Activated naive CD8-positive, alpha-beta T cell treated with anti-CD3 and anti-CD28 coated beads, Interleukin-2, amount 50 U/mL, for 24 hours (primary cell): Measurements from ENCODE around the gene HARS2.
A peak's percentile ranks its signal among the peaks of the same experiment; 100 is the strongest.
"Not testable (repeated sequence)": the region's sequence is repeated elsewhere in the genome, so short reads cannot be mapped to it uniquely, and the experiment has no call there.

Experiments used
- ATAC-seq: fragments of 150-1000 bp; cut with Tn5 transposase; one replicate; pipeline ENCODE4 v1.10.0; 2021
- DNase-seq: peaks from one replicate; pipeline ENCODE4 v3.0.0; 2021
- H3K27ac Mint-ChIP-seq: one replicate; pipeline ENCODE4 v1.8.0; 2021; ENCODE audit warnings: mild to moderate bottlenecking, mixed read lengths
- H3K27me3 Mint-ChIP-seq: one replicate; pipeline ENCODE4 v1.8.0; 2021; ENCODE audit warnings: mixed read lengths
- H3K36me3 Mint-ChIP-seq: one replicate; pipeline ENCODE4 v1.8.0; 2021; ENCODE audit warnings: low read depth, mixed read lengths
- H3K4me1 Mint-ChIP-seq: one replicate; pipeline ENCODE4 v1.8.0; 2021; ENCODE audit warnings: mixed read lengths
- H3K4me3 Mint-ChIP-seq: one replicate; pipeline ENCODE4 v1.8.0; 2021; ENCODE audit warnings: mild to moderate bottlenecking, moderate library complexity, mixed read lengths
- H3K9me3 Mint-ChIP-seq: one replicate; pipeline ENCODE4 v1.8.0; 2021; ENCODE audit warnings: mixed read lengths

Gene HARS2, protein sequence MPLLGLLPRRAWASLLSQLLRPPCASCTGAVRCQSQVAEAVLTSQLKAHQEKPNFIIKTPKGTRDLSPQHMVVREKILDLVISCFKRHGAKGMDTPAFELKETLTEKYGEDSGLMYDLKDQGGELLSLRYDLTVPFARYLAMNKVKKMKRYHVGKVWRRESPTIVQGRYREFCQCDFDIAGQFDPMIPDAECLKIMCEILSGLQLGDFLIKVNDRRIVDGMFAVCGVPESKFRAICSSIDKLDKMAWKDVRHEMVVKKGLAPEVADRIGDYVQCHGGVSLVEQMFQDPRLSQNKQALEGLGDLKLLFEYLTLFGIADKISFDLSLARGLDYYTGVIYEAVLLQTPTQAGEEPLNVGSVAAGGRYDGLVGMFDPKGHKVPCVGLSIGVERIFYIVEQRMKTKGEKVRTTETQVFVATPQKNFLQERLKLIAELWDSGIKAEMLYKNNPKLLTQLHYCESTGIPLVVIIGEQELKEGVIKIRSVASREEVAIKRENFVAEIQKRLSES

DNA sequence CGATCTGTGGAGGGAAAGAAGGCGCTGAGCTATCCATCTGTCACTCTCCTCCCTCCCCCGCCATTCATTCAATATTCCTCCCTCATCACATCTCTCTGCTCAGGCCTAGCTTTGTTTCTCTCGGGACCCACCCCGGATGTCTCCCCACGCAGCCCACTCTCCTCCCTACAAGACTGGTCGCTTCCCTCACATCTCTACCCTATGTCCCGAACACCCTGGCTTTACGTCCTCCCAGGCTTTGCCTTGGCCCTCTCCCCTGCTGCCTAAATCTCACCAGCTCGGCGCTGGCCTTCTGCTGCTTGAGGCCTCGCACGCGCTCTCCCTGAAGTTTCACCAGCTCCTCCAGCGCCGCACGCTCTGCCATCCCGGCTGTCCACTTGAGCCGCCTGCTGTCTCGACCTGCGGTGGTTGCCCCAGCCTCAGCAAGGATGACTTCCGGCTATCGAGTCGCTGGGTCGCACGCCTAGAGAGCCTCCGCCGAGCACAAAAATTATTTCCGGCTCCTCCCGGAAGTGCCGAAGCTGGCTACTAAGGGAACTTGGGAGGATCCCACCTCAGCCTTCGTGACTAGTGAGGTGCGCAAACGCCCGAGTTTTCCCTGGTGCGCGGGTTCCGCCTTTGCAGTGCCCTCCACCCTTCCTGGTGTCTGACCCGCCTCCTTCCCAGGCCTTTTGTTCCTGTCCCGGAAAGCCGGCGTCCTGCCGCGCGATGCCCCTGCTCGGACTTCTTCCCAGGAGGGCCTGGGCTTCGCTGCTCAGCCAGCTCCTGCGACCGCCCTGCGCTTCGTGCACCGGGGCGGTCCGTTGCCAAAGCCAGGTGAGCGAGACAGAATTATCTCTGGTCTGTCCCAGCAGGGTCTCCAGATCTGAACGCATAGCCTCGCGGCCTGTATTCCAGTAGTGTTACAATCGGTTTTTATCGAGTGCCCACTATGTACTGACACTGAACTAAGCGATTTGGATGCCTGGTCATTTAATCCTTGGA lies at the start of gene HARS2, which contains the start of gene HARS1:
TSS of gene HARS2 (plus strand) at position 515 of the 984 bp plus-strand sequence. CDS start at position 709, 194 bp downstream.
TSS of gene HARS1 (minus strand) at position 430 of the 984 bp plus-strand sequence. CDS start at position 364, 66 bp downstream.
- Mint-ChIP-seq H3K36me3 (peaks cover 48% of the 10 kb centered on the region), H3K9me3 (no peaks in the 10 kb centered on the region), H3K27ac (peak within 1 kb of the TSS; percentile 98), H3K4me1 (peaks cover 48% of the 10 kb centered on the region), H3K4me3 (peak within 1 kb of the TSS; percentile 100), H3K27me3 (no peaks in the 10 kb centered on the region)
- DNase-seq (peak; percentile 86), ATAC-seq (peak; percentile 98)

DNA sequence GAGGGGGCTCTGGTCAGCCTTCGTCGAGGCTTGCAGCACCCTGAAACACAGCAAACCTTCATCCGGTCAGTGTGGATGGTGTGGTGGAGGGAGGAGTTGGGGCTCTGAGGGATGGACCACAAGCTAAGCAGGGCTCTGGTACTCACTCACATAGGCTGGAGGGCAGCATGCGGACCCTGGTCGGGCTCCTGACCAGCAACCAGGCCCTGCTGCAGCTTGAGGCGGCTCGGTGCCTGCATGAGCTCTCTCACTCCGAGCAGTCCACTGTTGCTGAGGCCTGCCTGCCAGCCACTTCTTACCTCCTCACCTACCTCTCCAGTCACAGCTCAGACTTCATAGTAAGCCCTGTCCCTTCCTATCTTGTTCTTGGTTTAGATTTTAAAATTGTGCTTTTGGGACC lies 49.5 kb upstream of the HARS2 start:
- no peaks in the 10 kb centered on the region for H3K27me3 Mint-ChIP-seq
- no peak for DNase-seq
- no peak for ATAC-seq
- H3K4me1 Mint-ChIP-seq: peaks cover 41% of the 10 kb centered on the region
- H3K27ac Mint-ChIP-seq: peak overlapping the region; percentile 26
- no peaks in the 10 kb centered on the region for H3K9me3 Mint-ChIP-seq
- no peak overlapping the region for H3K4me3 Mint-ChIP-seq
- H3K36me3 Mint-ChIP-seq: peaks cover 37% of the 10 kb centered on the region

DNA sequence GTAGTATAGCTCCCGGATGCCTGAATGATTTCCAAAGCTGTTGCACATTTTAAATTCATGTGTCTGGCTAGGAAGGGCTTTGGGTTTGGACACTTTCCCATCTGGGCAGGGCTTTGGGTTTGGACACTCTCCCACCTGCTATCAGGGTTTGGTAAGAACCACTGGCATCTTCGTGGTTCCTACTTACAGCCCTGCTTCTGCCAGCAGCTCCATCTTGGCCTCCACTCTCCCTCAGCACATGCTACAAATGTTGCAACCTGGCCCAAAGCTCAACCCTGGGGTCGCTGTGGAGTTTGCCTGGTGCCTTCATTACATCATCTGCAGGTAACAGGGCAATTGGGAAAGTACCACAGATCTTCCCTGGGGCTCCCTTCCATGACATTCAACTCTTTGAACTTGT lies 48.5 kb upstream of the HARS2 start:
- Mint-ChIP-seq H3K4me3 (no peak overlapping the region), H3K4me1 (peaks cover 44% of the 10 kb centered on the region), H3K27ac (no peak overlapping the region)

DNA sequence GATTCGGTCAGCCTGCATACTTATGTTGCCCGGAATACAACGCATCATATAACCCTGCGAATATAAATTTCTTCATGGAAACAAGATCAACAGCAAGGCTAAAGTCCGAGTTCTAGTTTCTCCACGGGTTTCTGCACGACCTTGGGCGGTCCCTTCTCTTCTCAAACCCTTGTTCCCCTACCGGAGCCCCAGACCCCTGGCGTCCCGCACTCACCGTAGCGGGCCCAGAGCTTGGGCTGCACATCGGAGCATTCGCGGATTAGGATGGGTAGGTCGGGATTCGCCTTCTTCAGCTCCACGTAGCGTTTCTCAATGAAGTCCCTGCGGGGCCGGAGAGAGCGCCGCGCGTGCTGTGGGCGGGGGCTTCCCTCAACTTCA lies 44.2 kb upstream of the HARS2 start:
- DNase-seq (no peak), ATAC-seq (peak; percentile 12)
- Mint-ChIP-seq H3K36me3 (peaks cover 45% of the 10 kb centered on the region), H3K9me3 (no peaks in the 10 kb centered on the region), H3K27ac (peak overlapping the region; percentile 92), H3K27me3 (no peaks in the 10 kb centered on the region), H3K4me1 (peaks cover 40% of the 10 kb centered on the region), H3K4me3 (peak overlapping the region; percentile 97)

More for the DNA sequence above, 48.5 kb upstream of the HARS2 start:
- ATAC-seq: no peak
- no peaks in the 10 kb centered on the region for H3K9me3 Mint-ChIP-seq
- no peaks in the 10 kb centered on the region for H3K27me3 Mint-ChIP-seq
- peaks cover 40% of the 10 kb centered on the region for H3K36me3 Mint-ChIP-seq
- no peak for DNase-seq

DNA sequence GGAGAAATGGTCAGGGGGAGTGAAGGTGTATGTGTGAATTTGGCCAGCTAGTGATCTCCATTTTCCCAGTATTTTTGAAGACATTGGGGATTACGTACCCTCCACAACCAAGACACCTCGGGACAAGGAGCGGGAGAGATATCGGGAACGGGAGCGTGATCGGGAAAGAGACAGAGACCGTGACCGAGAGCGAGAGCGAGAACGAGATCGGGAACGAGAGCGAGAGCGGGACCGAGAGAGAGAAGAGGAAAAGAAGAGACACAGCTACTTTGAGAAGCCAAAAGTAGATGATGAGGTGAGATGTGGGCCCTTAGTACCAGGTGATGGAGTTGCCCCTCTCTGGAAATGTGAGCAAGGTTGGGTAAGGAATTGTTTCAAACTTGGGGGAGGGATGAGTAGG lies 32.4 kb upstream of the HARS2 start:
- Mint-ChIP-seq H3K27ac (peak overlapping the region; percentile 38), H3K4me1 (peaks cover 7% of the 10 kb centered on the region), H3K4me3 (no peak overlapping the region), H3K9me3 (no peaks in the 10 kb centered on the region), H3K27me3 (no peaks in the 10 kb centered on the region), H3K36me3 (peaks cover 64% of the 10 kb centered on the region)
- no peak for DNase-seq
- ATAC-seq: no peak

DNA sequence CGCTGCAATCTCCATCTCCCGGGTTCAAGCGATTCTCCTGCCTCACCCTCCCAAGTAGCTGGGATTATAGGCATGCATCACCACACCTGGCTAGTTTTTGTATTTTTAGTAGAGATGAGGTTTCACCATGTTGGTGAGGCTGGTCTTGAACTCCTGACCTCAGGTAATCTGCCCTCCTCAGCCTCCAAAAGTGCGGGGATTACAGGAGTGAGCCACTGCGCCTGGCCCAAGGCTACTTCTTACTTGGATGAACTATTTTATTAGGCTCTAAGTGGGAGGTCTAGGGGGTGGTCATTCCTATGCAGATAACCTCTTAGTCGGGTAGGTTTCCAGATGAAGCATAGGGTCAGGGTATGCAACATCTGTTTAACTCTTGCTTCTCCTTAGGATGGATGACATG lies 30.9 kb upstream of the HARS2 start:
- H3K27ac Mint-ChIP-seq, H3K9me3 Mint-ChIP-seq, H3K27me3 Mint-ChIP-seq, ATAC-seq, DNase-seq, H3K4me3 Mint-ChIP-seq: not testable (repeated sequence)
- Mint-ChIP-seq H3K4me1 (peaks cover 18% of the 10 kb centered on the region), H3K36me3 (peaks cover 55% of the 10 kb centered on the region)

DNA sequence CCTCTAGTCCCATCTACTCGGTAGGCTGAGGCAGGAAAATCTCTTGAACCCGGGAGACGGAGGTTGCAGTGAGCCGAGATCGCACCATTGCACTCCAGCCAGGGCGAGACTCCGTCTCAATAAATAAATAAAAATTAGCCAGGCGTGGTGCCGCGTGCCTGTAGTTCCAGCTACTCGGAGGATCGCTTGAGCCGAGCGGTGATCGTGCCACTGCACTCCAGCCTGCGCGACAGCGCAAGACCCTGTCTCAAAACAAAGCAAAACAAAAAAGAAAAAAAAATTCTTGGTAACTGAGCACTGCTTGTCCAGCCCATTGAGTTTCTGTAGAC lies 27.3 kb upstream of the HARS2 start:
- Mint-ChIP-seq H3K27ac (peak overlapping the region; percentile 98), H3K36me3 (peaks cover 61% of the 10 kb centered on the region), H3K27me3 (no peaks in the 10 kb centered on the region), H3K9me3 (no peaks in the 10 kb centered on the region), H3K4me1 (peaks cover 39% of the 10 kb centered on the region), H3K4me3 (peak overlapping the region; percentile 99)
- ATAC-seq (no peak), DNase-seq (no peak)

DNA sequence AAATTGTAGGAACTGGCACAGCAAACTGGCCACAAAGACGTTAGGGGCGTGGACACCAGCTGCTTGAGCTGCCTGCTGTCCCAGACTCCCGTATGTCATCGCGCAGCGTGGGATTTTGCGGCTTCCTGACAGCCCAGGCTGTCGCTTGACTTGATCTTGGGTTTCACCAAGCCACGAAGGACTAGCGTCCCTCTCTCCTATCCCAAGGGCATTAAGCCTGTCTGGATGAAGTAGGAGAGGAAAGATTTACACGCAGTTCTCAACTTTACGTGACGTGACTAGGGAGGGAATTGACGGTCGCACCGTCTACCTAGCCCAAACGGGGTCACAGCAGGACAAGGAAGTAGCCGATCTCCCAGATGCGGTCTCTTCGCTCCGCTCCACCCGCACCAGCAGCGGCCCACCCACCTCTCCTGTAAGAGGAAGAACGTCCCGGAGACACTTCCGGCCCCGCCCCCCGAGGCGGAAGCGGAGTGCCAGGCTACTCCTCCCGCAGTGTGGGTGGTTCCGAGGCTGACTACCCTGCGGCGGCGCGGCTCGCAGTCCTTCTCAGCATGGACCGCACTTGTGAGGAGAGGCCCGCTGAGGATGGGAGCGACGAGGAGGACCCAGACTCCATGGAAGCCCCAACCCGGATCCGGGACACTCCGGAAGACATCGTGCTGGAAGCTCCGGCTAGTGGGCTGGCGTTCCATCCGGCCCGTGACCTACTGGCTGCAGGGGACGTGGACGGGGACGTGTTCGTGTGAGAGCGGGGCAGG lies 26.7 kb upstream of the HARS2 start, which contains the start of gene WDR55:
TSS of gene WDR55 (plus strand) at position 546 of the 761 bp plus-strand sequence. CDS start at position 555, 9 bp downstream.
- Mint-ChIP-seq H3K4me3 (peak within 1 kb of the TSS; percentile 99), H3K4me1 (peaks cover 39% of the 10 kb centered on the region), H3K9me3 (no peaks in the 10 kb centered on the region), H3K36me3 (peaks cover 64% of the 10 kb centered on the region), H3K27ac (peak within 1 kb of the TSS; percentile 98), H3K27me3 (no peaks in the 10 kb centered on the region)
- peak; percentile 96 for ATAC-seq
- peak; percentile 97 for DNase-seq

DNA sequence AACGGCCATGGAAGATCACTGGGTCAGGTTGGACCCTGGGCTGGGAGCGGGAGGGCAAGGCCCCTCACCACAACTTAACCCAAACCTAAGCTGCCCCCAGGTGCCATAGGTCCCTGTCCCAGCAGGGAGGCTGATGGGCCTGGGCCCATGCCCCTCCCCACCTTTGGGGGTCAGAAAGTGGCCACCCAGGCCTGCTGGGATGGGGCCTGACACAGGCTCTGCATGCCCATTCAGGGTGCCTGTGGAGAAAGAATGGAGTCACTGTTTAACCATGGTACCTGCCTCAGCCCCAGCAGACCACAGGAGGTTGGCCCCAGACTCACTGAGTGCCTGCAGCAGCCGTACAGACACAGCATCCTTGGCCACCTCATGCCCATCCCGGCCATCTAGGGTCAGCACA lies 20.2 kb upstream of the HARS2 start:
- DNase-seq, H3K27me3 Mint-ChIP-seq, H3K27ac Mint-ChIP-seq, H3K9me3 Mint-ChIP-seq, H3K4me3 Mint-ChIP-seq, ATAC-seq: not testable (repeated sequence)
- Mint-ChIP-seq H3K36me3 (peaks cover 60% of the 10 kb centered on the region), H3K4me1 (peaks cover 18% of the 10 kb centered on the region)

DNA sequence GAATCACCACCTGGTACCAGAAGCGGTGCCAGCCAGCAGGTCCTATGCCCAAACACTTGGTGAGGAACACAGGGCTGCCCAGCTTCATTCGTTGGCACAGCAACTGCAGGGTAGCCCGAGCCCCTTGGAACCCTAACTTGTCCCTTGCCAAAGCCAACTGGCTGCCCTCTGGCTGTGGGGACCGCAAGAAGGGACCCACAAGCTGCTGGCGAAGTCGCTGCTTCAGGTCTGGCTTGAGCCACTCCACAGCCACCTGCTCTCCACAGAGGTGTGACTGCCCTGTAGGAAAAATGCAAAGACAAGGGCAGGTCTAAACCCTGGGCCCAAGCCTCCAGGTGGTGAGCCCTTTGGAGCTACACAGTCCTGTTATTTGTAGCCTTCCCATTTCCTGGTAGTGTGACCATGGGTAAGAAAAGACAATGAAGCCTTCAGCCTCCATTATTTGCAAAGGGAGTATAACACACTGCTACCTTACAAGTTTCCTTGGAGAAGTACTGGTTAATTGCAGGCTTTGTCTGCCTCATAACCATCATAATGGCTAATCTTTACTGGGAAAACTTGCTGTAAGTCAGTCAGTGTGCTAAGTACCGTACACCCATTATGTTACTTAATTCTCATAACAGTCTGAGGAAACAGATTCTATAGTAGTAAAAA lies 19.7 kb upstream of the HARS2 start:
- ATAC-seq: no peak
- Mint-ChIP-seq H3K27ac (peak overlapping the region; percentile 30), H3K4me3 (no peak overlapping the region), H3K4me1 (peaks cover 13% of the 10 kb centered on the region), H3K27me3 (no peaks in the 10 kb centered on the region), H3K9me3 (no peaks in the 10 kb centered on the region), H3K36me3 (peaks cover 61% of the 10 kb centered on the region)
- DNase-seq: no peak

DNA sequence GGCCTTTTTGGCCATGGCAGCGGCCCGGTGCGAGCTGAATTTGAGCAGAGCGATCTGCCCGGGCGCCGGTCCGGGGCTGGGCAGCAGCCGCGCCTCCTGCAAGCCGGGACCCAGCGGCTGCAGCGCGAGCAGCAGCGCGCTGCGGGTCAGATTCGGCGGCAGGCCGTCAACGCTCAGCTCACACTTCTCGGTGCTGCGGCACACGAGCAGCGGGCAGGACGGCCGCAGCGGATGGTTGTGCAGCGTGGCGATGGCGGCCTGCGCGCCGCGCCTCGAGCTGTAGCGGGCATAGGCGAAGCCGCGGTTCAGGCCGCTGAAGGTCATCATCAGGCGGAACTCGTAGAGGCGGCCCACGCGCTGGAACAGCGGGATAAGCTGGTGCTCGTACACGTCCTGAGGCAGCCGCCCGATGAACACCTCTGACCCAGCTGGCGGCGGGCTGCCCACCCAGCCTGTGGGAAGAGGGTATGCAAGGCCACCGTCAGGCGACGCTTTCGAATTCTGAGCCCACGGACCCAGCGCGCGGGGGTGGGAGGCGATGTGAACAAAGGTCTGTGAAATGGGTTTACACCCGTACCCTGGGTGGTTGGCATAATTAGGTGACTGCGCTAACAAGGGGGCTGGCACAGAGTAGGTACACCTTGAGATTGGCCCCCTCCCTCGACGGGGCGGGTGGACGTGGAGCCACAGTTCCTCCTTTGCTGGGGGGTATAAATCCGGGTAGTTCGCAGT lies 18.6 kb upstream of the HARS2 start:
- Mint-ChIP-seq H3K4me1 (peaks cover 3% of the 10 kb centered on the region), H3K9me3 (no peaks in the 10 kb centered on the region), H3K27me3 (no peaks in the 10 kb centered on the region), H3K4me3 (no peak overlapping the region), H3K36me3 (peaks cover 61% of the 10 kb centered on the region), H3K27ac (no peak overlapping the region)
- DNase-seq: peak; percentile 23
- no peak for ATAC-seq

DNA sequence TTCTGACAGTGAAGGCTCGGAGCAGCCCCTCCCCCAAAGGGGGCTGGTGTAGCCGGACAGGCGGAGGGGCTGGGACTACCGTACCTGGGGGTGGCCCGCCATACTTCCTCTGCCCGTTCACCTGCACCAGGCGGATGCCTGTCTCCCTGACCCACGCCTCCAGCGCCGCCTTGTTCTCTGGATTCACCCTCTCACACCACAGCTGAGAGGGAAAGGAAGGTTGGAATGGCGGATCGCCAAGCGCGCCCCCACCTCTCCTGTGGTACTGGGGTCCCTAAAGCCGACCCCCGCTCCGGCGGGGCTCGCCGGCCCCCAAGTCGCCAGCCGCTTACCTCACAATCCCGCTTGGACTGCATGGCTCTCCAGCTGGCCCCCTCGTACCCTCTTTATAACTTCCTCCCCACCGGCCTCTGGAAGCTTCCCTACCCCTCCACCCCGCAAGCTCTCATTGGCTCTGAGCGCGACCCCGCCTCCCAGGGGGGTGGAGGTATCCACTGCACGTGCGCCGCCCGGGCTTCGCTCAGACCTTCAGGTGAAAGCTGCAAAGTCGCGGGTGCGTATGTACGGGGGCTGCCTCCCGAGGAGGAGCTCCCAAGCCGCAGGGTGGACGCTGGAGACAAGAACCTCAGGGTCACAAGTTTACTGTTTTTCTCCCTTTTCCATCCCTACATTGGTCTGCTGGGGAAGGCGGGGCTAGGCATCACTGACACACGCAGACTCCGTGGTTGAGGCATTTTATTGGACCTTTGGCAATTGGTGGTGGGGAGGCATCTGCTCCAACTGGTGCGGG lies 17.9 kb upstream of the HARS2 start, which contains the start of gene DND1:
TSS of gene DND1 (minus strand) at position 390 of the 790 bp plus-strand sequence. CDS start at position 356, 34 bp downstream.
- ATAC-seq: no peak
- DNase-seq: no peak
- H3K4me3 Mint-ChIP-seq: no peak within 1 kb of the TSS
- H3K9me3 Mint-ChIP-seq: no peaks in the 10 kb centered on the region
- H3K36me3 Mint-ChIP-seq: peaks cover 58% of the 10 kb centered on the region
- H3K4me1 Mint-ChIP-seq: peaks cover 3% of the 10 kb centered on the region
- H3K27me3 Mint-ChIP-seq: no peaks in the 10 kb centered on the region
- H3K27ac Mint-ChIP-seq: no peak within 1 kb of the TSS
